ENCODE measurements around the gene CMTM1.

CMTM1 gene

DNA sequence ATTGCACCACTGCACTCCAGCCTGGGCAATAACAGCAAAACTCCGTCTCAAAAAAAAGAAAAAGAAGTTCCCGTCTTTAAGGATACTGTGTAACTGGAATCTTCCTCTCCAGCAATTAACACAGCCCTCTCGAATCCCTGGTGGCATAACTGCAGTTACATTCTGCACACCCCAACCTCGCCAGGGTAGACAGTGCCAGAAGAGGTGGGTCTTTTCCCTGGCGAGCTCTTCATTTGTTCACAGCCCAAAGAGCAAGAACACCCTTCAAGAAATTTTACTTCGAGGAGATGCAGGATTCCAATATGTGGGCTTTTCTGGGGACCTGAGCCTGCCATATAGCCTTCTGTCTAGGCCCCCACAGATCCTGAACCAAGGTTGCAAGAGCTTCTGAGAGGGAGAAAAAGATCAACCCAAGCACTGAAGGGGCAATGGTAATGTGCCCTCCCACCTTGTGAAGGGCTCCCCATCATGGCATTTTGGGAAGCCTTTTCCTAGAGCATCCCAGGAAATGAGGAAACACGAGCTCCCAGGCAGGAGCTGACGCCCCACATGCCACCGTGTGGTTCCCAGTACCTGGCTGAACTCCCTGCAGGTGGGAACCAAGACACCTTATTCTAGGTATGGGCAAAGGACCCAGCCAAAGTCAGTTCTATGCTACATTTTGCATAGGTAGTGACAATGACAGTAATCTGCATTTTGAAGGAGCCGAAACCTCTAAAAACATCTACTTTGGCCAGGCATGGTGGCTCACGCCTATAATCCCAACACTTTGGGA is 43.2 kb upstream of the CMTM1 start:
- H3K27me3 ChIP-seq (ENCODE audit: insufficient read depth, poor library complexity, severe bottlenecking) = no peaks in the 10 kb centered on the region
- H3K4me1 ChIP-seq (ENCODE audit: insufficient read depth, poor library complexity, severe bottlenecking) = peaks cover 18% of the 10 kb centered on the region
- DNase-seq (ENCODE audit: low spot score) = no peak
- H3K9me3 ChIP-seq (ENCODE audit: severe bottlenecking) = no peaks in the 10 kb centered on the region
- no peak for TF ChIP-seq CTCF (IDR thresholded peaks at IDR 0.05; ENCODE audit: poor library complexity, severe bottlenecking)
- ATAC-seq (ENCODE audit: low read depth) = no peak
- peak overlapping the region; percentile 74 for H3K27ac ChIP-seq (ENCODE audit: poor library complexity, severe bottlenecking)
- peaks cover 26% of the 10 kb centered on the region for H3K36me3 ChIP-seq (ENCODE audit: low read depth)
- no peak overlapping the region for H3K4me3 ChIP-seq (ENCODE audit: severe bottlenecking)

DNA sequence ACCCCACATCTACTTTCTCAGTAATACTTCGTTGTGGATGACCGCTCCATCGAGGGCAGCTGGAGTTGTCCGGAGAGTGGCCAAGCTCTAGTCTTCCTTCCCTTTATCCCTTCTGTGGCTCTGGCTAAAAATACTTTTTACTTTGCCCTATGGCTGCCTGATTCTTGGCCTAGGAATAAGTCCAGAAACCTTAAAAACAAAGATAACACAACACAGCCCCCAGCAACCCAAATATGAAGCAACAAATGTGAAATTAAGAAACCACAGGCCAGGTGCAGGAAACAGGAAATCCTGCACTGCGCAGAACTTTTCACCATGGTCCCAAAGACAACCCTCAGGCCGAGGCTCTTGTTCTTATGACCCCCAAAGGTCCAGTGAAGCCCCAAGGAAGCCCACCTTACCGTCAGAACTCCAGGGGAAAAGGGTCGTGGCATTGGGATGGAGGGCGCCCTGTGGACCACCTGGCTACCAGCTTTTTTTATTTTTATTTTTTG is 42.3 kb upstream of the CMTM1 start:
- H3K27me3 ChIP-seq (ENCODE audit: insufficient read depth, poor library complexity, severe bottlenecking) = no peaks in the 10 kb centered on the region
- DNase-seq (ENCODE audit: low spot score) = no peak
- H3K4me1 ChIP-seq (ENCODE audit: insufficient read depth, poor library complexity, severe bottlenecking) = peaks cover 18% of the 10 kb centered on the region
- TF ChIP-seq CTCF (IDR thresholded peaks at IDR 0.05; ENCODE audit: poor library complexity, severe bottlenecking) = no peak
- peaks cover 35% of the 10 kb centered on the region for H3K36me3 ChIP-seq (ENCODE audit: low read depth)
- H3K27ac ChIP-seq (ENCODE audit: poor library complexity, severe bottlenecking) = no peak overlapping the region
- H3K9me3 ChIP-seq (ENCODE audit: severe bottlenecking) = no peaks in the 10 kb centered on the region
- no peak overlapping the region for H3K4me3 ChIP-seq (ENCODE audit: severe bottlenecking)
- no peak for ATAC-seq (ENCODE audit: low read depth)

DNA sequence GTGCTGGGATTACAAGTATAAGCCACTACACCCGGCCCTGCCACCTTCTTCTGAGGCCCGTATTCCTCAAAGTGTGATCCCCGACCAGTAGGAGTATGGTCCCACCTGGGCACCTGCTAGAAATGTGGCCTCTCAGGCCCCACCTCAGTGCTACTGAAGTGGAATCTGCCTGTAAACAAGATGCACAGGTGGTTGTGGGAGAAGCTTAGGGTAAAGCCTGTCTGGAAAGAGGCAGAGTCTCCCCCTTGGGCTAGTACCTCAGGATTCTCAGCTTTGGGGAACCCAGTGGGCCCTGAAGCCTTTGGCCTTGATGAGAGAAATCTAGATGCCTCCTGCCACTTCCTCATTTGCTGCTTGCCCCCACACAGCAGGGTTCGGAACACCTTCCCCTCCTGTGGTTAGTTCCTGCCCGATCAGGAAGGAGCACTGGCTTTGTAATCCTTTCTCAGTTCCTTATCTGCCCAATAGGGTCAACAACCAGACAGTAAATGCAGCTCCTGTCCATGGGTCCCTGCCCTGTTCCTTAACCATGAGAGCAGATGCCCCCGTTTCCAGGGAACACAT is 41.6 kb upstream of the CMTM1 start:
- TF ChIP-seq CTCF (IDR thresholded peaks at IDR 0.05; ENCODE audit: poor library complexity, severe bottlenecking) = no peak
- ATAC-seq (ENCODE audit: low read depth) (no peak), DNase-seq (ENCODE audit: low spot score) (no peak)
- Histone ChIP-seq H3K4me1 (ENCODE audit: insufficient read depth, poor library complexity, severe bottlenecking) (peaks cover 18% of the 10 kb centered on the region), H3K27me3 (ENCODE audit: insufficient read depth, poor library complexity, severe bottlenecking) (no peaks in the 10 kb centered on the region), H3K4me3 (ENCODE audit: severe bottlenecking) (no peak overlapping the region), H3K27ac (ENCODE audit: poor library complexity, severe bottlenecking) (no peak overlapping the region), H3K36me3 (ENCODE audit: low read depth) (peaks cover 39% of the 10 kb centered on the region), H3K9me3 (ENCODE audit: severe bottlenecking) (no peaks in the 10 kb centered on the region)

- H3K4me3 ChIP-seq (ENCODE audit: severe bottlenecking) = no peak overlapping the region
- peaks cover 46% of the 10 kb centered on the region for H3K36me3 ChIP-seq (ENCODE audit: low read depth)
- H3K27ac ChIP-seq (ENCODE audit: poor library complexity, severe bottlenecking) = no peak overlapping the region
- no peaks in the 10 kb centered on the region for H3K9me3 ChIP-seq (ENCODE audit: severe bottlenecking)
- peaks cover 18% of the 10 kb centered on the region for H3K4me1 ChIP-seq (ENCODE audit: insufficient read depth, poor library complexity, severe bottlenecking)
- H3K27me3 ChIP-seq (ENCODE audit: insufficient read depth, poor library complexity, severe bottlenecking) = no peaks in the 10 kb centered on the region
- TF ChIP-seq CTCF (IDR thresholded peaks at IDR 0.05; ENCODE audit: poor library complexity, severe bottlenecking) = no peak
- no peak for DNase-seq (ENCODE audit: low spot score)
- ATAC-seq (ENCODE audit: low read depth) = no peak
Measured at GRCh38 chr16:66525396-66526180, 40.7 kb upstream of the CMTM1 start.

Data from RWPE2 (cell line).